OCI-LY7 (cell line): ENCODE measurements around the gene KREMEN1. TPM values are rescaled to one million over a fixed set of nuclear protein-coding genes. Genes with fewer than 3 reads are reported as not detected.

Source experiments
- BruUV-seq: library from RNA; stranded (reverse); fragments of 400-500 nt; replicated peaks from 2 replicates; lab custom pipeline; 2021; lab: Mats Ljungman, UMichigan
- CTCF ChIA-PET: fragments of 300-600 bp; sonication (Branson Sonifier 250); formaldehyde crosslinking; loops from one replicate; lab custom pipeline; 2022; ENCODE audit warnings: antibody characterized with exemption; ENCODE audit not compliant: unreplicated experiment; lab: Charles Lee
- POLR2A ChIA-PET: fragments of 300-600 bp; sonication (Branson Sonifier 250); formaldehyde crosslinking; loops from one replicate; lab custom pipeline; 2022; ENCODE audit warnings: antibody characterized with exemption; lab: Charles Lee
- DNase-seq: peaks from one replicate; pipeline ENCODE4 v3.0.0-alpha.2; 2015; ENCODE audit warnings: low spot score
- H2AFZ ChIP-seq: fragments of 200-600 bp; sonication (generic), shearing (Covaris generic); 2 replicates; pipeline ENCODE4 v1.6.1; 2014; ENCODE audit warnings: mild to moderate bottlenecking, antibody characterized with exemption, low read length, moderate library complexity
- H3K27ac ChIP-seq: fragments of 200-600 bp; sonication (generic); 2 replicates; pipeline ENCODE4 v1.5.1; 2014; ENCODE audit warnings: mixed run types, low read depth, mild to moderate bottlenecking, moderate library complexity, low read length, inconsistent platforms; ENCODE audit not compliant: poor library complexity, severe bottlenecking
- H3K36me3 ChIP-seq: fragments of 200-600 bp; sonication (generic); 2 replicates; pipeline ENCODE4 v1.6.1; 2014; ENCODE audit warnings: mild to moderate bottlenecking, antibody characterized with exemption, low read length, moderate library complexity, mixed read lengths; ENCODE audit not compliant: insufficient read depth
- H3K4me1 ChIP-seq: fragments of 200-600 bp; sonication (generic); 2 replicates; pipeline ENCODE4 v1.5.1; 2014; ENCODE audit warnings: mild to moderate bottlenecking, low read length; ENCODE audit not compliant: insufficient read depth, poor library complexity, severe bottlenecking
- H3K4me2 ChIP-seq: fragments of 200-600 bp; sonication (generic); 2 replicates; pipeline ENCODE4 v1.6.1; 2014; ENCODE audit warnings: mild to moderate bottlenecking, low read length
- H3K4me3 ChIP-seq: fragments of 200-600 bp; sonication (generic); 2 replicates; pipeline ENCODE4 v1.5.1; 2014; ENCODE audit warnings: mild to moderate bottlenecking, low read depth, low read length; ENCODE audit not compliant: poor library complexity, severe bottlenecking
- H3K79me2 ChIP-seq: fragments of 200-600 bp; sonication (generic); 2 replicates; pipeline ENCODE4 v1.6.1; 2016; ENCODE audit warnings: low read depth, mild to moderate bottlenecking, low read length, moderate library complexity, mixed read lengths; ENCODE audit not compliant: insufficient read depth
- H3K9me2 ChIP-seq: fragments of 200-600 bp; sonication (generic); 2 replicates; pipeline ENCODE4 v1.6.1; 2016; ENCODE audit warnings: mild to moderate bottlenecking, low read length, mixed read lengths; ENCODE audit not compliant: insufficient read depth
- H3K9me3 ChIP-seq: fragments of 200-600 bp; sonication (generic); 2 replicates; pipeline ENCODE4 v1.6.1; 2014; ENCODE audit warnings: mild to moderate bottlenecking, mixed run types, low read length, mixed read lengths
- H4K20me1 ChIP-seq: fragments of 200-600 bp; sonication (generic); 2 replicates; pipeline ENCODE4 v1.6.1; 2014; ENCODE audit warnings: mild to moderate bottlenecking, antibody characterized with exemption, low read length, moderate library complexity, mixed read lengths; ENCODE audit not compliant: insufficient read depth
- CTCF ChIP-seq: fragments of 200-600 bp; sonication (generic); conservative IDR thresholded peaks from 2 replicates; pipeline ENCODE4 v1.5.1; 2014; ENCODE audit warnings: mild to moderate bottlenecking, antibody characterized with exemption, low read length, moderate library complexity, mixed read lengths
- EZH2phosphoT487 ChIP-seq: fragments of 200-600 bp; sonication (generic); IDR thresholded peaks from 2 replicates; pipeline ENCODE4 v1.6.1; 2018; ENCODE audit warnings: low read depth, borderline replicate concordance, mild to moderate bottlenecking, mixed run types, antibody characterized with exemption, low read length, moderate library complexity, mixed read lengths
- intact Hi-C: fragments of 100-400 bp; cut with micrococcal nuclease; formaldehyde crosslinking; loops from one replicate; pipeline ENCODE4 v1.10.0; 2022; ENCODE audit not compliant: unreplicated experiment
- total RNA-seq, 2 experiments: library from RNA; depleted of rRNA in 1 of 2; stranded (reverse); fragments of >200 nt in 1 of 2; shearing (Covaris generic) in 1 of 2; gene quantifications; 2 replicates each; pipeline ENCODE4 v1.2.3, GENCODE V29; 2014 to 2022

KREMEN1 gene
- total RNA-seq, 2 experiments from 2014 or later, result not detected

GRCh38 chr22:29207562-29208501 lies 135.0 kb downstream of the KREMEN1 start:
- intact Hi-C loops, result no loop called here
- ChIA-PET CTCF (no interaction called here), POLR2A (no interaction called here)
- BruUV-seq, result no TSS peak
- no peak overlapping the region for H3K27ac ChIP-seq
- no peak overlapping the region for H3K4me2 ChIP-seq
- DNase-seq, result no peak
- H3K79me2 ChIP-seq, result no peaks in the 10 kb centered on the region
- H4K20me1 ChIP-seq, result no peaks in the 10 kb centered on the region
- H3K9me3 ChIP-seq, result no peaks in the 10 kb centered on the region
- no peaks in the 10 kb centered on the region for H3K9me2 ChIP-seq
- no peak overlapping the region for H3K4me3 ChIP-seq
- TF ChIP-seq CTCF, result no peak
- no peak for TF ChIP-seq EZH2phosphoT487
- no peak overlapping the region for H2AFZ ChIP-seq
- H3K36me3 ChIP-seq, result no peaks in the 10 kb centered on the region
- H3K4me1 ChIP-seq, result peaks cover 4% of the 10 kb centered on the region

DNA sequence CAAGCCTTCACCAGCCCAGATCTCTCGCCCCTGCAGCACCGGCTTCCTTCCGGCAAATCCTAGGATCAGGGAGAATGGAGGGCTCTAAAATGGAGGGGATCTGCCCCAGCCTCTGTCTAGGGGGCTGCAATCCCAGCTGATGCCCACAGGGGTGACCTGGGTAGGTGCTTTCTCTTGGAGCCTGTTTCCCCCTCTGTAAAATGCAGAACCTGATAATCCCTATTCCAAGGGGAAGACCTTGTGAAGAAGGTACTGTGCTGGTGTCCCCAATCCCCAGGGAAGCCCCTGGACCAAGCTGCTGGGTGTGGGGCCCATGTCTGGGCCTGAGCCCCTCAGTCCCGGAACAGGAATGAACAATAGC lies 135.6 kb downstream of the KREMEN1 start:
- TF ChIP-seq CTCF (no peak), EZH2phosphoT487 (no peak)
- CTCF ChIA-PET, result no interaction called here
- Histone ChIP-seq H4K20me1 (no peaks in the 10 kb centered on the region), H3K36me3 (no peaks in the 10 kb centered on the region), H2AFZ (no peak overlapping the region), H3K9me2 (no peaks in the 10 kb centered on the region), H3K27ac (no peak overlapping the region), H3K4me1 (no peaks in the 10 kb centered on the region), H3K9me3 (no peaks in the 10 kb centered on the region), H3K79me2 (no peaks in the 10 kb centered on the region), H3K4me3 (no peak overlapping the region), H3K4me2 (no peak overlapping the region)
- DNase-seq, result no peak
- intact Hi-C loops, result no loop called here
- no TSS peak for BruUV-seq
- POLR2A ChIA-PET, result no interaction called here
